ENCODE measurements around the gene KRT13. TPM values are rescaled to one million over a fixed set of nuclear protein-coding genes. Genes with fewer than 3 reads are reported as not detected.

KRT13 gene
- total RNA-seq, 2 donors from 2014 or later = not detected

GRCh38 chr17:41463746-41464145 is 41.7 kb downstream of the KRT13 start:
- no peak overlapping the region for H3K4me3 Mint-ChIP-seq
- H3K4me3 ChIP-seq (ENCODE audit: low read length) = no peak overlapping the region
- 90 to 97% methylated on average over 2 to 8 of the region's 8 CpGs for WGBS, 2 experiments (ENCODE audit: insufficient coverage in 1 of 2, insufficient read length in 1 of 2)

GRCh38 chr17:41462705-41463104 is 42.7 kb downstream of the KRT13 start:
- Mint-ChIP-seq H3K27ac (no peak overlapping the region), H3K36me3 (ENCODE audit: low read depth) (no peaks in the 10 kb centered on the region), H3K9me3 (no peaks in the 10 kb centered on the region), H3K27me3 (ENCODE audit: insufficient read depth) (peaks cover 5% of the 10 kb centered on the region), H3K4me3 (no peak overlapping the region), H3K4me1 (peaks cover 5% of the 10 kb centered on the region)
- no peak overlapping the region for H3K9ac ChIP-seq (ENCODE audit: extremely low read depth, low read length, poor library complexity, severe bottlenecking)
- H3K27ac ChIP-seq (ENCODE audit: low read depth, low read length) = no peak overlapping the region
- WGBS, 2 experiments (ENCODE audit: insufficient coverage in 1 of 2, insufficient read length in 1 of 2) = 74 to 78% methylated on average over 13 to 15 of the region's 15 CpGs
- H3K4me1 ChIP-seq (ENCODE audit: control insufficient read depth, insufficient read depth, low read length) = no peaks in the 10 kb centered on the region
- H3K9me3 ChIP-seq (ENCODE audit: control insufficient read depth, low read length) = no peaks in the 10 kb centered on the region
- no peak overlapping the region for H3K4me3 ChIP-seq (ENCODE audit: low read length)
- no peak for DNase-seq
- no peak for TF ChIP-seq CTCF (conservative IDR thresholded peaks at IDR 0.05)
- H3K27me3 ChIP-seq (ENCODE audit: control insufficient read depth, insufficient read depth, low read length, poor library complexity, severe bottlenecking) = peaks cover 3% of the 10 kb centered on the region
- H3K36me3 ChIP-seq (ENCODE audit: control insufficient read depth, insufficient read depth, low read length) = no peaks in the 10 kb centered on the region

More at GRCh38 chr17:41463746-41464145, 41.7 kb downstream of the KRT13 start:
- Histone ChIP-seq H3K9me3 (ENCODE audit: control insufficient read depth, low read length) (no peaks in the 10 kb centered on the region), H3K27me3 (ENCODE audit: control insufficient read depth, insufficient read depth, low read length, poor library complexity, severe bottlenecking) (no peaks in the 10 kb centered on the region), H3K4me1 (ENCODE audit: control insufficient read depth, insufficient read depth, low read length) (no peaks in the 10 kb centered on the region), H3K27ac (ENCODE audit: low read depth, low read length) (no peak overlapping the region), H3K36me3 (ENCODE audit: control insufficient read depth, insufficient read depth, low read length) (no peaks in the 10 kb centered on the region), H3K9ac (ENCODE audit: extremely low read depth, low read length, poor library complexity, severe bottlenecking) (no peak overlapping the region)
- Mint-ChIP-seq H3K9me3 (no peaks in the 10 kb centered on the region), H3K27me3 (ENCODE audit: insufficient read depth) (no peaks in the 10 kb centered on the region), H3K27ac (no peak overlapping the region), H3K36me3 (ENCODE audit: low read depth) (no peaks in the 10 kb centered on the region), H3K4me1 (no peaks in the 10 kb centered on the region)
- no peak for DNase-seq
- no peak for TF ChIP-seq CTCF (conservative IDR thresholded peaks at IDR 0.05)

DNA sequence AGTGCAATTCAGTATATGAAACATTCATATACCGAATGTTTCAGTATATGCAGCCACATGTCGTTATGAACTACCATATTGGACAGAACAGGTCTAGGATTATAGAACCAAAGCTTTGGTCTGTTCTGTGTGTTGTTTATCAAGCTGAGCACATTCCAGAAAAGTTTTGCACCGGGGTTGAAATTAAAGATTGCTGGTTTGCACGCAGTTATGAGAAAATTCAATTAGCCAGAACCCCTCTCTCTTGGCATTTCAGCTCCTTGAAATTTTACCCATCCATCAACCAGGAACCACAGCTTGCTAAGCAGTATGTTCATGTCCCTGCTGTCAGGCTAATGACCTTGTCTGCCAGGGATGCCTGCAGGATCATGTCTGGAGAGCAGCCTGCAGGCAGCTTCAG is 47.7 kb downstream of the KRT13 start:
- Mint-ChIP-seq H3K27ac (no peak overlapping the region), H3K4me3 (no peak overlapping the region), H3K27me3 (ENCODE audit: insufficient read depth) (peaks cover 10% of the 10 kb centered on the region), H3K36me3 (ENCODE audit: low read depth) (no peaks in the 10 kb centered on the region), H3K4me1 (peaks cover 5% of the 10 kb centered on the region), H3K9me3 (no peaks in the 10 kb centered on the region)
- no peak for DNase-seq
- no peaks in the 10 kb centered on the region for H3K9me3 ChIP-seq (ENCODE audit: control insufficient read depth, low read length)
- H3K36me3 ChIP-seq (ENCODE audit: control insufficient read depth, insufficient read depth, low read length) = no peaks in the 10 kb centered on the region
- H3K9ac ChIP-seq (ENCODE audit: extremely low read depth, low read length, poor library complexity, severe bottlenecking) = no peak overlapping the region
- H3K4me1 ChIP-seq (ENCODE audit: control insufficient read depth, insufficient read depth, low read length) = no peaks in the 10 kb centered on the region
- no peak for TF ChIP-seq CTCF (conservative IDR thresholded peaks at IDR 0.05)
- H3K4me3 ChIP-seq (ENCODE audit: low read length) = no peak overlapping the region
- H3K27ac ChIP-seq (ENCODE audit: low read depth, low read length) = no peak overlapping the region
- H3K27me3 ChIP-seq (ENCODE audit: control insufficient read depth, insufficient read depth, low read length, poor library complexity, severe bottlenecking) = peaks cover 19% of the 10 kb centered on the region
- WGBS, 2 experiments (ENCODE audit: insufficient coverage in 1 of 2, insufficient read length in 1 of 2) = 91 to 95% methylated on average over 4 of the region's 4 CpGs
